HG03469 (cell line): ENCODE results near the gene BRSK2.

ENCODE experiments used
- ATAC-seq: cut with Tn5 transposase; IDR thresholded peaks from one replicate; pipeline ENCODE4 v1.9.1; 2021; ENCODE audit warnings: mild to moderate bottlenecking, moderate library complexity, moderate number of reproducible peaks; ENCODE audit not compliant: unreplicated experiment

The BRSK2 gene

DNA sequence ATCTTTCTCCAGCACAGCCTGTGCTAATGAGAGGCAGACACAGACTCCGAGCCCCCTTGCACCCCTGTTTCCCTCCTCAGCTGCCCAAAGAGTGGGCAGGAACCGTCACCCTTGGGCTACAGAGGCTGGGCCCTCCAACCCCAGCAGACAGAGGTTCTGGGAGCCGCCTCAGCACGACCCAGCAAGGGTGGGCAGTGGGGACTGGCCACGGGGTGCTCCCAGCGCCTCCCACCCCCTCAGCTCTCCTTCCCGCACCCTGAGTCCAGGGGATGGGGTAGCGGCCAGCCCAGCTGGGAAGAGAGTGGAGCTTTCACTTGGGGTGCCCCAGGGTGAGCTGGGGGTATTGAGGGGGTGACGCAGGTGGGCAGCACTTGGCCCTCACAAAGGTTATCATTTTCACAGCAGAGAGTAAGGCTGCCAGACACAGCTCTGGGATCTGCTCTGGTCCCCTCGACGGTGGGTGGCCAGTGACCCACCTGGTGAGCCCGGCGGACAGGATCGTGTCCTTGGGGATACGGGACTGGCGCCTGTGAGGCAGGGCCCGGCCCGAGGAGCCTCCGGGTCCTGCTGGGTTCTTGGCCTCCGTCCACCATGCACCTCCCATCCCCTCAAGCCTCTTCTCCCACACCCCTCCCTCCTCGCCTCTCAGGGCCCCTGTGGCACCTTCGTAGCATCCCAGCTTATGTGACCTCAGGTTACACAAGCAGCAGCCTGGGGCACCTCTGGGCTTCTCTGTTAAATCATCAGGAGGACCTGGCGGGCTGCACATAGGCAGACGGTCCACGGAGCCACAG, 14.4 kb upstream of the BRSK2 start:
- ATAC-seq = no peak

DNA sequence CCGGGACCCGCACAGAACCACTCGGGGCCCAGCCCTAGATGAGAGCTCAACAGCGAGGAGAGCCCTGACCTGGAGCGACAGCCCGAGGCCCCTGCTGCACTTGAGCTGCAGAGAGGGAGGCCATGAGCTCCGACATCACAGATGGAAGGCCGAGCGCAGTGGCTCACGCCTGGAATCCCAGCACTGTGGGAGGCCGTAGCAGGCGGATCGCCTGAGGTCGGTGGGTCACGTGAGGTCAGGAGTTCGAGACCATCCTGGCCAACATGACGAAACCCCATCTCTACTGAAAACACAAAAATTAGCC, 13.8 kb upstream of the BRSK2 start:
- ATAC-seq = no peak

DNA sequence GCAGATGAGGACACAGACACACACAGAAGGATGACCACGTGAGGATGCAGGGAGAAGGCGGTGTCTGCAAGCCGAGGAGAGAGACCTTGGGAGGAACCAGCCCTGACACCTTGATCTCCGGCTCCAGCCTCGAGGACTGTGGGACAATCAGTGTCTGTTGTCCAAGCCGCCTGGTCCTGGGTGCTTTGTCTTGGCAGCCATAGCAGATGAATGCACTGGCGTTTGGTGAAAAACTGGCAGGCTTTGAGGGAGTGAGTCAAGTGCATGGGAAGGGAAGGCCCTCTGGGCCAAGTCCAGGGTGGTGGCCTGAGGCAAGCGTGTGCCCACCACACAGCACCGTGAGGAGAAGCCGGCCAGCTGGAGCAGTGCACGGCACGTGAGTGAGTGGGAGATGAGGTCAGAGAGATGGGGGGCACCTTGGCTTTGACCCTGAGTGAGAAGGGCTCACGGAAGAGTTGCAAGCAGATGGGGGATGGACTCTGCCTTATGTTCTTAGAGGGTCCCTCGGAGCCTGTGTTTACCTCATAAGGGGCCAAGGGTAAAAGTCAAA, 12.4 kb upstream of the BRSK2 start:
- ATAC-seq = no peak

DNA sequence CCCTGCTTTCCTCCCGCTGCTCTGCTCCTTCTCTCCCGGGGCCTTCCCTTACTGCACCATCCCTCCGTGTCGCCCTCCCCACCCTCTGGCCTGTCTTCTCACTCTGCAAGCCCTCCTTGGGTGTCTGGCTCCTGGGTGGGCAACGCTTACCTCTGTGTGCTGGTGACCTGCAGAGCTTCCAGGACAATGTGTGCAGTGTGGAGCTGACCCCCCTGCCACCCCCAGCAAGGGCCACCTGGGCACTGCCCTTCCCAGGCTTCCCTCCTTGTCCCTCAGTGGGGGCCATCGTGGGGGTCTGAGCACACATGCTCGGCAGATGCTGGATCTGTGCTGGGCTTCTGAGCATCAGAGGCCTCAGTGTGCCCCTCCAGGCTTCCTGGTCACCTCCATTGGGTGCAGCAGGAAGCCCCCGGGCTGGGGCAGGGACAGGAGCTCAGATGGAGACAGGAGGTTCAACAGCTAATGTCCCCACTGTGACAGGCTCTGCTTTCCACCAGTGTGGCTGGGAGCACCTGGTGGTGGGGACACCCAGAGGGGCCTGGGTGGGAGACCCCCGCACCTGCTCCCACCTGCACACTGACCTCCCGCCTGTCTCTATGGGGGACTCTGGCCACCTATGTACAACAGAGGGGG, 7.8 kb upstream of the BRSK2 start:
- no peak for ATAC-seq

DNA sequence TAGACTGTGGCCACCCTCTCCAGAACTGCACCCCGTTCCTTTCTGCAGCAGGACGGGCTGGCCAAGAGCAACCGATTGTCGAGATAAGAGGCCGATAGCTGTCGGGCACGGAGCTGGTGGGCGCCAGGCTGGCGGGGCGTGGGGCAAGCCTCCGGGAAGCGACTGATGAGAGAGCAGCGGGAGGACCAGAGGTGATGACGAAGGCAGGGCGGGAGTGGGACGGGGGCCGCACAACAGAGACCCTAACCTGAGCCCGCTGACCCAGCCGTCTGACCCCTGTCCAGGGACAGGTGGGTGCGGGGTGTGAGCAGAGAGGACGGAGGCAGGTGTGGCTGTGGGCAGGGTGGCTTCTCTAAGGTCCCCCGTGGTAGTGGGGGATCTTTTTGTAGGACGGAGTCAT, 7.3 kb upstream of the BRSK2 start:
- ATAC-seq = no peak

DNA sequence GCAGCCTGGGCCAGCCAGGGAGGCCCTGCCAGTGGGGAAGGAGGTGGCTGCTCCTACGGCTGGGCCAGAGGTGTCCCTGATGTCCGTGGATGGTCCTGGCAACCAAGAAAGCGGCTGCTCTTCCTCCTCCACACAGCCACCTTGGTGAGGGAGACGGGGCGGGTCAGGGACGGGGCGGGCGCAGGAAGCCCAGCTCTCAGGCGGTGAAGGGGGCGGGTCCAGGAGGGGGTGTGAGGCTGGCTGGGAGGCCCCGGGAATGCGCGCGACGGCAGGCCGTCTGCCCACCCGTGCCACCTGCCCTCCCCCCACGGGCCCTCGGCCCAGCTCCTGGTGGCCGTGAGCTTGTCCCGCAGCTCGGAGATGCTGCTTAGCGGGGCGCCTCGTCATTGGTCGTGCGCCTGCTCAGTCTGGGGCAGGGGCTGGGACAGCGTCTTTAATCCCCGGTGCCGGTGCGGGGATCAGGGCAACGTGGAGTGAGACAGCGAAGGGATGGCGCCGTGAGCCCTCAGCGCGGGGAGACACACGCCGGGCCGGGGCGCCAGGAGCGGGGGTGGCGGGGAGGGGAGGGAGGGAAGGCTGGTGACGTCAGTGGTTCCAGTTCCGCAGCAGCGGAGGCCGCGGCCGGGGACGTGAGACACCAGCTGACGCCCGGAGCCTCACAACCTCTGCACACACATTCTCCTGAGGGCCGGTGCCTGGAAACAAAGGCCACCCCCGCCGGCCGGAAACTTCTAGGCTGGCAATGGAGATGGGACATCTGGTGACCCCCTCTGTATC, 6.7 kb upstream of the BRSK2 start:
- ATAC-seq = no peak

DNA sequence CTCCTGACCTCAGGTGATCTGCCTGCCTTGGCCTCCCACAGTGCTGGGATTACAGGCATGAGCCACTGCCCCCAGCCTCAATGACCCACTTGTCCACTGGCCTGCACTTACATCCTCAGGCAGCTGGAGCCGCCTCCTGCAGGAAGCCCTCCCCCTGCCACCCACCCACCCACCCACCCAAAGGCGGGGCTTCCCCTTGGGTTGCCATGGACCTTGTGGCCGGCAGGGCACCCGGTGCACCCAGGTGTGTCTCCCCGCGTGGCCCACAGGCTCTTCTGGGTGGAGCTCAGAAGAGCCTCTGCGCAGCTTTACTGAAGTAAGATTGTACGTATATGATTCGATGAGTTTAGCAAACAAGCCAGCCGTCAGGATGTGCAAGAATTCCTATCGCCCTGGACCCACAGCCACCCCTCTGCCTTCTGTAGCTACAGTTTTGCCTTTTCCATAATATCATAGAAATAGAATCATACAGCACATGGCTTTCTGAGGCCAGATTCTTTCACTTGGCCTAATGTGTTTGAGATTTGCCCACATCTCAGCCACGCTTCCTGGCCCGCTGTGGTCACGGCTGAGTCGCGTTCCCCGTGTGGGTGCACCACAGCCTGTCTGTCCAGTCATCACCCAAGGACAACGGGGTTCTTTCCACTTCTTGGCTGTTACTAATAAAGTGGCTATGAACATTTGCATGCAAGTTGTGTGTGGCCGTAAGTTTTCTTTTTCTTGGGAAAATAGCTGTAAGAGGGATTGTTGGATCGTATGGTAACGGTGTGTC, 5.3 kb upstream of the BRSK2 start:
- no peak for ATAC-seq

DNA sequence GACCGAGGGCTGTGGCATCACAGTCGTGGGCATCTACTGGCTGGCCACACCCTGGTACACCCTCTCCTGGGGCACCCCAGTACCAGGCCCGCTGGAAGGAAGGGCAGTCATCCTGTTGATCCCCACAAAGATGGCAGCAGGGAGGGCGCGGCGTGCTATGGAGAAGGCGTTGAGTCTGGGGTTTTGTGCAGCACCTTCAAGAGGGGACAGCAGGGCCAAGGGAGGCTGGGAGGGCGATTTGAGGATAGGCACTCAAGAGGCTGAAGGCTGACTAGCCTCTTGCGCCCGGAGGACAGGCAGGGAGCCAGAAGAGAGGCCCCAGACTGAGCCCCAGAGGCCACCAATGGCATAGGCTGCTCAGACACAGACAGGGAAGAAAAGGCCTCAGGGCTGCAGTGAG, 2.2 kb upstream of the BRSK2 start:
- no peak for ATAC-seq

DNA sequence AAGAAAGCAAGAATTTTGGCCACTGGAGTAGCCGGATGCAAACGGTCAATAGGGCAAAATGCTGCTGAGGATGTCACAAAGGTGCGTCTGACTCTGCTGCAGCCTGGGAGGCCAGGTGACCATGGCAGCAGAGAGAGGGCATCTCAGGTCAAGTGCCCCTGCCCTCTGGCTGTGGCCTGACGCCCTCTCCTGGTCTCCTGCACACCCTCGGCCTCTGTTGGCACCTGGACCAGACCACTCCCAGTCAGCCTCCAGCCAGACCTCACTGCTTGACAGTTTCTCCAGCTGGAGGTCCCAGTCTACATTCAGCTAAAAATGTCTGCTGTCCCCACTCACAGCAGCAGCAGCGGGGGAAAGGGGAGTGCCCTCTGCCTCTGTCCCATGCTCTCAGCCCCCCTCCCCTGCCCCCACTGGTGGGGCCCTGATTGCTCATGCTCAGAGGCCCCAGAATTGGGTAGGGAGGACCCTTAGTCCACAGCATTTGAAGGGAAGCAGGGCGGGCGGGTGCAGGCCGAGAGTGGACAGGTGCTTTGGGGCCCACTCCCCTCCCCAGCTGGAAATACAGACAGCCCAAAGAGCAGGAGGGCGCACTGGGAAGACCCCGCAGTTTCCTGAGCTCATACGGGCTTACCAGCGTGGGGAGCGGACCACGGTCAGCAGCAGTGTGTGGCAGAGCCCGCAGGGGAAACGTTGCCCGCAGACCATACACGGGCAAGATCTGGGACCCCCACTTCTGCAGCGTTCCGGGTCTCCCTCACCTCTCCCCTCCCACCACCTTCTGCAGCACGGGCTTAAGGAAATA, 1.6 kb upstream of the BRSK2 start:
- ATAC-seq = no peak

DNA sequence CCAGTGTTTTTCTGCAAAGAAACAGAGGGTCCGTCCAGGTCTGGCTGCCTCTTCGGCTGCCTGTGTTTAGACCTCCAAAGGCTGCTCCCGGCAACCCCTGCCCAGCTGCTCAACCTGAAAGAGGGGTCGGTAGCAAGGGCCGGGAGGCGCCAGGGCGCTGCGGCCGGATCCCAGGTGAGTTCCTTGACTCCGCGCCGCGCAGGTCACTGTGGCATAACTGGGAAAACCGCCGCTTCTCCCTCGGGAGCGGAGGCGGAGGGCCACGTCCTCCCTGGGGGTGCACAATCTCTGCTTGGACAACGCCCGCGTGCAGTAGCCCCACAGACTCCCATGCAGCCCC, 1.0 kb upstream of the BRSK2 start:
- no peak for ATAC-seq

DNA sequence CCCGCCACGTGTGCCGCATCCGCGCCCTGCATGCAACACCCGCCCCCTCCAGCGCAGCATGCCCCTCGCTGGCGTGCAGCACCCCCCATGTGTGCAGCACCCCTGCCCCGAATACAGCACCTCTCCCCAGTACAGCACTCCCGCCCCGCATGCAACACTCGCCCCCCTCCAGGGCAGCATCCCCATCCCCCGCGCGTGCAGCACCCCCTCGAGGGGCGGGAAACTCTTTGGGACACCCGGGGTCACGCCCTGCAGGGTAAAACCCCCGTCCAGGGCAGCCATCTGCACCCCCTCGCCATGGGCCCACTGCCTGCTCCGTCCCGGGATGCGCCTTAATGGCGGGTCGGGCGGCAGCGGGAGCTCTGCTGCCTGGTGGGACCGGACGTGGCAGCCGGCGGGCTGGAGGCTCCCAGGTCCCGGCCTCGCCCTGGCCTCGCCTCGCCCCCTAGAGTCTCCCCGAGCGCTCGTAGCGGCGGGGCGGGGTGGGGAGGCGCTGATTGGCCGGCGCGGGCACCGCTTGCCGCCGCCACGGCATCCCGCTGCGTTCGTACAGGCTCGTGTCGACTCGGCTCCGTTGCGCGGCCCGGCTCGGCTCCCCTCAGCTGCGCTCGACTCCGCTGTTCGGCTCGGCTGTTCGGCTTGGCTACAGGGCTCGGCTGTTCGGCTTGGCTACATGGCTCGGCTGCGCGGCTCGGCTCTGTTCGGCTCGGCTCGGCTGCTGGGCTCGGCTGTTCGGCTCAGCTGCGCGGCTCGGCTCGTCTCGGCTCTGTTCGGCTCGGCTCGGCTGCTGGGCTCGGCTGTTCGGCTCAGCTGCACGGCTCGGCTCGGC, 417 bp upstream of the BRSK2 start:
- ATAC-seq = peak; percentile 84

DNA sequence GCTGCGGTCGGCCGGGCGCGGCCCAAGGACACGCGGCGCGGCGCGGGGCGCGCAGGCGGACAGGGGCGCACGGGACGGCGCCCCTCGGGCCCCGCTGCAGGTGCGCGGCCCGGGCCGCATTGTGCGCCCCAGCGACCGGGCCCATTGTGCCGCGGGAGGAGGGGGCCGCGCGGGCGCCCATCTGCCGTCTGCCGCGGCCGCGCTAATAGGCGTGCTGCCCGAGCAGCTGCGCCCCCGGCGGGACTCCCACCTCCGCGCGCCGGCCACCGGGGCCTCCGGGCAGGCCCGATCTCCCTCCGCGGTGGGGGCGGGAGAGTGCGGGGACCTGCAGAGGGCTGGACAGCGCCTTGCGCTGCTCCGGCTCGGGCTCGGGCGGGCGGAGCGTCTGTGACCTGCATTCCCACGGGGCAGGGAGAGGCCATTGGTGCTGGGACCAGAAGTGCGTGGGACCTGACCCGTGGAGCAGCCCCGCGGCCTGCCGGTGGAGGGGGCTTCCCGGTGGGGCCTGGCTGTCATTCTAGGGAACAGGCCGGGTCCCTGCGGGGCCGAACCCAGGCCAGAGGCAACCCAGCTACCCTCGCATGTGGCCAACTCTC, 933 bp downstream of the BRSK2 start:
- ATAC-seq = no peak

DNA sequence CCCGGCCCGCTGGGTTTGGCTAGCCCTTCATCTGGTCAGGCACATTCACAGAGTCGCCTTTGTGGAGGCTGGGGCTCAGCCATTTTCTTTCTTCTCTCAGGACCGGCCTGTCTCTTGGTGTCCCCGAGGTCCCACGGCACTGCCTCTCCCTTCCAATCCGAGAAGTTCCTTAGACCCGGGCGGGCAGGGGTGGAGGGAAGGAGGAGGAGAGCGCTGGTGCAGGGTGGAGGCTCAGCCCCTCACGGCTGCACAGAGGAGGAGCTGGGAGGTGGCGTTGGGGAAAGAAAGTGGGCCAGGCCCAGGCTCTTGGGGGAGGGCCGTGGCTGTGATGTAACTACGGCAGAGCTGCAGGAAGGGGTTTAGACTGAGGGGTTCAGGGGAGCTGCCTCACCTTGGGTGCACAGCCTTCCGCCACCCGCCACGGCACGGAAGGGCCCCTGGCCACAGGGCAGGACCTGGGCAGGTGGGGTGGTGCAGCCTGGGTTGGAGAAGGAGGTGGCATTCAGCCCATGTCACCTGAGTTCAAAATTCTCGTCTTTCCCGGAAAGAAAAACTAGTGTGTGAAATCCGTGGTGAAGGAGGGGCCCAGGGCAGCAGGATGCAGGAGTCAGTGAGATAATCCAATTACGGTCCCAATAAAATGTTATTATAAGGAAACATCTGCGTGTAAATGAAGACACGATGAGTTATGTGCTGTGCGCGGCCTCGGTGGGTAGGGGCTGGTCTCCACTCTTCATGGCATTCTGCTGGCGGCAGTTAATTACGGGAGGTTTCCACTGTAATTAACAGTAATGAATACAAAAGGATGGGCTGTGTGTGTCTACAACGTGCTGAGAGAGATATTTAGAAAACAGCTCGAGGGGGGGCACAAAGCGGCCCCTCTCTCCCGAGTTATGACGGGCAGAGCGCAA, 1.7 kb downstream of the BRSK2 start:
- no peak for ATAC-seq

DNA sequence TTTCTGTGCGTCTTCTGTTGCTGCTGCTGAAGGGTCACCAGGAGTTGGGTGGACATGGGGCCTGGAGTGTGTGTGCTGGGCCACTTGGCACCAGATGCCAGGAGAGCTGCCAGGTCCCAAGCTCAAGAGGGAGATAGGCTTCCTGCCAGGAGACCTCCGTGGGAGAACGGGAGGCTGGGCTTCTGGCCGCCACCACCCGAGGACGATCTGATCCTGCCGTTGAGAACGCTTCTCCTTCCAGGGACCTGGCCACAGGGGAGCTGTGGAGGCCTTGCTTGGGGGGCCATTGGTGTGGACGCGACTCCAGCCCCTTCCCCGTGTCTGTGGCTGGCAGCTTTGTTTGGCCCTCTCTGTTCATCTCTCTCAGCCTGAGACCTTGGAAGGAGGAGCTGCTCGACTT, 2.4 kb downstream of the BRSK2 start:
- no peak for ATAC-seq

DNA sequence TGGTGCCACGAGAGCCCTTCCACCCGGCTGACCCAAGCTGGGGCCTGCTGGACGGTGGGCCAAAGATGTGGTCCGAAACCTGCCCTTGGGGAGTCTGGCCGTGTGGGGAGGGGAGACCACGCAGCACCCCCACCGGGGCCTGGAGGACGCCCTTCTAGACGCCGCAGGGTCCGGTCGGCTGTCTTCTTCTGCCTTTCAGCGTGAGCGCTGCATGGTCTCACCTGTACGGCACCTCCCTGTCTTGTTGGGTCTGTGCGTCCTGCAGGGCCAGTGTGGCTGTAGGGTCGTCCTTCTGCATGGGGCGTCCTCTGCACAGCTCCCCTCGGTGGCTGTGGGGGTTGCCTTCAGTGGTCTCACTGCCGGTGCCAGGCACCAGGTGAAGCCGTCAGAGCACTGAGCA, 2.8 kb downstream of the BRSK2 start:
- ATAC-seq = no peak

DNA sequence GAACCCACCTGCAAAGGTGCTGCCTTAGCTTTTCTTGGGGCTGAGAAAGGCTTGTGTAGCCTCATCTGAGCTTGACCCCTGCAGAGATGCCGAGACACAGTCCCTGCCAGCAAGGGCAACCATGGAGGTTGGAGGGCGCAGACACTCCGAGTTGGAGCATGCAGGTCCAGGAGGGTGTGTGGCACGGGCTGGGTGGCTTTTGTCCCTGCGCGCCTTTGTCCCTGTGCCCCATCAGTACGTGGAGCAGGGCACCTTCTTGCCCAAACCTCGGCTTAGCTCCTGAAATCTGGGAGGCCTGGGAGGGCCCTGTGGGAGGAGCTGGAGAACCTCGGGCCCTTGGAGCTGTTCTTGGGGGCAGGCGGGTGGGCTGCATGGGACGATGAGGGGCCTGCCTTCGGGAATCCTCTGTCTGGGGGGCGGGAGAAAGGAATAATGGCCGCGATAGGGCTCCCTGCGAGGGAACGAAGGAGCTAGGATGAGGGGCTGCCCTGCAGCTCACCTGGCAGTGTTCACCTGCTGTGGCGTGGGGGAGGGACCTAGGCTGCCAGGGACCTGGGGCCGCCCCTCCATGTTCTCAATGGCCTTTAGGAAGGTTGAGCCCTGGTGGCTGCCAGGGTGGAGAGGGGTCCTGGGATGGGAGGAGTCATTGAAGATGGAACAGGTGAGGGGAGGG, 3.4 kb downstream of the BRSK2 start:
- ATAC-seq = no peak

DNA sequence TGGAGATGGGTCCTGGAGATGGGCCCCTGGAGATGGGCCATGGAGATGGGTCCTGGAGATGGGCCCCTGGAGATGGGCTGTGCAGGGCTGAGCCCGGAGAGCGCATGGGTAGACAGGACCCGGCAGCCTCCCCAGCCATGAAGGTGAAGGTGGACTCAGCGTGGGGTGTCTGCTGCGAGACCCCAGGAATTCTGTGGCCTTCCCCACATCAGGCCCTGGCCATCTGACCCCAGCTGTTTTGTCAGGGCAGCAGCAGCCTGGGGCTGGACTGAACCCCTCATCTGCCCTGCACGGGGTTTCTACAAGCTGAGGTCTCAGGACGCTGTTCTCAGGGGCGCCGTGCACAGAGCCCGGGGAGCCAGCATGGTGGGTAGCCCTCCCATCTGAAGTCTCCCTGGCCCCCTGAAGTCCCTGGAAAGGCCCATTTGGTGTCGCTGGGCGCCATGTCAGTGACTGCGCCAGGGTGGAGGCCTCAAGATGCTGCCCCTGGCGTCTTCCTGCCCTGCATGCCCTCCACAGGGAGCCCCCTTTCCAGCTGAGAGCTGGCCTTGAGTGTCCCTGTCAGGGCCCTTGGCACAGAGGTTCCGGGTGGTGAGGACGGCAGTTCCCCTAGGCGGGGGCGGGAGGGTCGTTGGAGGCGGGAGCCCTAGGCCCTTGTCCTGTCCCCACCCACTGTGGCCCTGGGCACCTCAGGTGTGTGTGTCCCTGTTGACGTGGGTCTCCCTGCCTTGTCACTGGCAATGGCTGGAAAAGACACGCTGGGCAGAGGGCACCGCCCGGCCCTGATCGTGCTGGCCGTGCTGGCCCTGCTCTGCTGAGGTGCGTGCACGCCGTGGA, 5.4 kb downstream of the BRSK2 start:
- ATAC-seq = no peak
